GM06990 (cell line): ENCODE measurements around the gene DCUN1D1.

Experiments used
- DNase-seq: peaks from one replicate; pipeline ENCODE4 v3.0.0-alpha.2; 2011; ENCODE audit not compliant: insufficient read length; ENCODE audit errors: extremely low read depth
- H3K27me3 ChIP-seq: replicated peaks from 2 replicates; pipeline ENCODE4 v1.6.0; 2011; ENCODE audit warnings: low read length; ENCODE audit not compliant: control insufficient read depth, insufficient read depth
- H3K36me3 ChIP-seq: 2 replicates; pipeline ENCODE4 v1.5.1; 2011; ENCODE audit warnings: low read length; ENCODE audit not compliant: control insufficient read depth, insufficient read depth
- H3K4me3 ChIP-seq: replicated peaks from 2 replicates; pipeline ENCODE4 v1.5.1; 2011; ENCODE audit warnings: low read depth, mild to moderate bottlenecking, control low read depth, low read length
- TF ChIP-seq, protein P1 (sequence below): IDR thresholded peaks from 2 replicates; pipeline ENCODE4 v1.5.1; 2011; ENCODE audit warnings: low read length, control low read depth, mild to moderate bottlenecking, inconsistent platforms; ENCODE audit not compliant: insufficient read depth, poor library complexity, severe bottlenecking

Gene DCUN1D1

DNA sequence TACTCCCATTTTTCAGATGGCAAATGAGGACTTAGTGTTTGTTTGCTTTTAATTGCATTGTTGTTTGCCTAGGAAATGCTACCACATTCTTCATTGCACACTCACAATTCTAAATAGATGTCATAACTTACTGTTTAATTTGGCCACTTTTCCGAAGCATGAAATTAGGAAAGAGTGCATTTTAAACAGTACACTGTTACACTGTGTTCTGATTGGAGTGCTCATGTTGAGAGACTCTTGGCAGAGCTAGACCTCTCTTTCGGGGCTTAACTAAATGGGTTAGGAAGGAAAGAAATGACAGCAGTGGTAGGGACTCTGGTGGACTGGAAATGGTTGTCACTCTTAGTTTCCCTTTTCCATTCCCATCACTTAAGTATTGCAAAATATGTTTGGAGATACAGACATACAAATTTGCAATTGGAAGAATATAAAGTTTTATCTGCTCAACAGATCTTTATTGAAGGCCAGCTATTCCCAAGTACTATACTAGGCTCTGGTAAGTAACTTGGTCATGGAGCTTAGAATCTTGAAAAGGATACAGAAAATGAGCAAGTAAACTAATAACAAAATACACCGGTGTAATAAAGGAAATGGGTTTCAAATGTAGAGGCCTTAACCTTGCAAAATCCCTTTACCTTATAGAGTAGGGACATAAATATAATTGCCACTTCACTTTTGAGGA, 90.2 kb downstream of the DCUN1D1 start:
- Histone ChIP-seq H3K4me3 (no peak overlapping the region), H3K36me3 (peaks cover 4% of the 10 kb centered on the region), H3K27me3 (no peaks in the 10 kb centered on the region)
- no peak for DNase-seq
- TF ChIP-seq, protein P1, sequence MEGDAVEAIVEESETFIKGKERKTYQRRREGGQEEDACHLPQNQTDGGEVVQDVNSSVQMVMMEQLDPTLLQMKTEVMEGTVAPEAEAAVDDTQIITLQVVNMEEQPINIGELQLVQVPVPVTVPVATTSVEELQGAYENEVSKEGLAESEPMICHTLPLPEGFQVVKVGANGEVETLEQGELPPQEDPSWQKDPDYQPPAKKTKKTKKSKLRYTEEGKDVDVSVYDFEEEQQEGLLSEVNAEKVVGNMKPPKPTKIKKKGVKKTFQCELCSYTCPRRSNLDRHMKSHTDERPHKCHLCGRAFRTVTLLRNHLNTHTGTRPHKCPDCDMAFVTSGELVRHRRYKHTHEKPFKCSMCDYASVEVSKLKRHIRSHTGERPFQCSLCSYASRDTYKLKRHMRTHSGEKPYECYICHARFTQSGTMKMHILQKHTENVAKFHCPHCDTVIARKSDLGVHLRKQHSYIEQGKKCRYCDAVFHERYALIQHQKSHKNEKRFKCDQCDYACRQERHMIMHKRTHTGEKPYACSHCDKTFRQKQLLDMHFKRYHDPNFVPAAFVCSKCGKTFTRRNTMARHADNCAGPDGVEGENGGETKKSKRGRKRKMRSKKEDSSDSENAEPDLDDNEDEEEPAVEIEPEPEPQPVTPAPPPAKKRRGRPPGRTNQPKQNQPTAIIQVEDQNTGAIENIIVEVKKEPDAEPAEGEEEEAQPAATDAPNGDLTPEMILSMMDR, result no peak
